GM19397 (cell line): Measurements from ENCODE around the gene FBXL15.
A peak's percentile ranks its signal among the peaks of the same experiment; 100 is the strongest.

Source experiments
- ATAC-seq: cut with Tn5 transposase; IDR thresholded peaks from one replicate; pipeline ENCODE4 v1.9.1; 2021; ENCODE audit warnings: mild to moderate bottlenecking, moderate library complexity; ENCODE audit not compliant: unreplicated experiment

Gene FBXL15

DNA sequence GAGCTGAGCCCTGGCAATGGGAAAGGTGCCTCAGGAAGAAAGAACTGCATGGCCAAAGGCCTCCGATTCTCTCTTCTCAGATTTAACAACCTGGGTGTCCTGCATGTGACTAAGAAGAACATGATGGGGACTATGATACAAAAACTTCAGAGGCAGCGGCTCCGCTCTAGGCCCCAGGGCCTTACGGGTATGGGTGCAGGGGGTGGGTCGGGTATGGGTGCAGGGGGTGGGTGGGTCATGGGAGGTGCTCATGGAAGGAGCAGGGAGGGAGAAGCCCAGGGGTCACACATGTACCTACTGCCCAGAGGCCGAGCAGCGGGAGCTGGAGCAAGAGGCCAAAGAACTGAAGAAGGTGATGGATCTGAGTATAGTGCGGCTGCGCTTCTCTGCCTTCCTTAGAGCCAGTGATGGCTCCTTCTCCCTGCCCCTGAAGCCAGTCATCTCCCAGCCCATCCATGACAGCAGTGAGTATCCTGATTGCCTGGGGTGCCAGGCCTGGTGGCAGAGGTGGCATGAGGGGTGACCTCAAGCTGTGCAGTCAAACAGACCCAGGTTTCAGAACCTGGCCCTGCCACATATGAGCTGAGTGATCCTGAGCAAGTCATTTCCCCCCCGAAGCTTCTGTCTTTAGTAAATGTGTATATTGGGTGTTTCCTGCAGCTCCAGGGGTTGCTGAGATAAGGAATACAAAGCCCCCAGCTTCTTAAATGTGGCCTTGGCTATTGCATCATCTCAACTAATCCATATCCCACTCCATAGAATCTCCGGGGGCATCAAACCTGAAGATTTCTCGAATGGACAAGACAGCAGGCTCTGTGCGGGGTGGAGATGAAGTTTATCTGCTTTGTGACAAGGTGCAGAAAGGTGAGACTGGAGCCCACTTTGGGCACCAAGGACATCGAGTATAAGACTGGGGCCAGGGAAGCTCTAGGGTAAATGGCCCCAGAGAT is 23.1 kb upstream of the FBXL15 start:
- ATAC-seq: no peak

DNA sequence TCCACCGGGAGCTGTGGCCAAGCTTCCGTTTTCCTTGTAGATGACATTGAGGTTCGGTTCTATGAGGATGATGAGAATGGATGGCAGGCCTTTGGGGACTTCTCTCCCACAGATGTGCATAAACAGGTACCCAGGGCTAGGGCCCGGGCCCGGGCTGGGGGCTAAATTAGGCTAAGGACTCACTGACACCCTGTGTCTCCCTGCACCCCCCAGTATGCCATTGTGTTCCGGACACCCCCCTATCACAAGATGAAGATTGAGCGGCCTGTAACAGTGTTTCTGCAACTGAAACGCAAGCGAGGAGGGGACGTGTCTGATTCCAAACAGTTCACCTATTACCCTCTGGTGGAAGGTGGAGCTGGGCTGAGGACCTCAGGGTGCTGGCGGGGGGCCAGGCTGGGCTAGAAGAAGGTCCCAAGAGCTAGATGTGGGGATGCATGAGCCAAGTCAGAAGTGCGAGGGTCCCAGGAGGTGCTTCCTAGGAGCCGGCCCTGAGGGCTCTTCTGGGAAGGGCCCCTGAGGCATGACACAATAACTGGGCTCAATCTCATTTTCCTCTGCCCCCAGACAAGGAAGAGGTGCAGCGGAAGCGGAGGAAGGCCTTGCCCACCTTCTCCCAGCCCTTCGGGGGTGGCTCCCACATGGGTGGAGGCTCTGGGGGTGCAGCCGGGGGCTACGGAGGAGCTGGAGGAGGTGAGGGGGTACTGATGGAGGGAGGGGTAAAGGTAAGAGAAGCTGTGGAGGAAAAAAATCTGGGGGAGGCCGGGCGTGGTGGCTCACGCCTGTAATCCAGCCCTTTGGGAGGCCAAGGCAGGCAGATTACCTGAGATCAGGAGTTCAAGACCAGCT is 22.2 kb upstream of the FBXL15 start:
- ATAC-seq: no peak

DNA sequence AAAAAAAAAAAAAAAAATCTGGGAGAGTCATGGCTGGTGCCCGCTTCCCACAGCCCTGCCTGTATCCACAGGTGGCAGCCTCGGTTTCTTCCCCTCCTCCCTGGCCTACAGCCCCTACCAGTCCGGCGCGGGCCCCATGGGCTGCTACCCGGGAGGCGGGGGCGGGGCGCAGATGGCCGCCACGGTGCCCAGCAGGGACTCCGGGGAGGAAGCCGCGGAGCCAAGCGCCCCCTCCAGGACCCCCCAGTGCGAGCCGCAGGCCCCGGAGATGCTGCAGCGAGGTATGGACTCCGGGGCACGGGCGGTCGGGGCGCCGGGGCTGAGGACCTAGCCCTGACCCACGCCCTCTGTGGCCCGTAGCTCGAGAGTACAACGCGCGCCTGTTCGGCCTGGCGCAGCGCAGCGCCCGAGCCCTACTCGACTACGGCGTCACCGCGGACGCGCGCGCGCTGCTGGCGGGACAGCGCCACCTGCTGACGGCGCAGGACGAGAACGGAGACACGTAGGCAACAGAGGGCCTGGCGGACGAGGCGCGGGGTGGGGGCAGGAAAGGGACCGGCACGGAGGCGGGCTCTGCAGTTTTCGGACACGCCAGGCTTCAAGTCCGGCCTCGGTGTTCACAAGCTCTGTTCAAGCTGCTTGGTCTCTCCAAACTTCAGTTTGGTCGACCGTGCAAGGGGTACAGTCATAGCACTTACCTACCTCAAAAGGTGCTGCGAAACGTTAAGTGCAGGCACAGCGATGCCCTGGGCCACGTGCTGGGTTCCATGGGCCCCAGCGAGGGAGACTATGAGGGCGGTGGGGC is 21.2 kb upstream of the FBXL15 start:
- ATAC-seq: peak; percentile 42

DNA sequence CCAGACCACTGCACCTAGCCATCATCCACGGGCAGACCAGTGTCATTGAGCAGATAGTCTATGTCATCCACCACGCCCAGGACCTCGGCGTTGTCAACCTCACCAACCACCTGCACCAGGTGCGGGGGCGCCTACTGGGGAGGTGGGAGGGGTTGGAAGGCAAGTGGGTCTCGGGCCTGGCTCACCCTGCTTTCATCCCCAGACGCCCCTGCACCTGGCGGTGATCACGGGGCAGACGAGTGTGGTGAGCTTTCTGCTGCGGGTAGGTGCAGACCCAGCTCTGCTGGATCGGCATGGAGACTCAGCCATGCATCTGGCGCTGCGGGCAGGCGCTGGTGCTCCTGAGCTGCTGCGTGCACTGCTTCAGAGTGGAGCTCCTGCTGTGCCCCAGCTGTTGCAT is 20.6 kb upstream of the FBXL15 start:
- no peak for ATAC-seq

DNA sequence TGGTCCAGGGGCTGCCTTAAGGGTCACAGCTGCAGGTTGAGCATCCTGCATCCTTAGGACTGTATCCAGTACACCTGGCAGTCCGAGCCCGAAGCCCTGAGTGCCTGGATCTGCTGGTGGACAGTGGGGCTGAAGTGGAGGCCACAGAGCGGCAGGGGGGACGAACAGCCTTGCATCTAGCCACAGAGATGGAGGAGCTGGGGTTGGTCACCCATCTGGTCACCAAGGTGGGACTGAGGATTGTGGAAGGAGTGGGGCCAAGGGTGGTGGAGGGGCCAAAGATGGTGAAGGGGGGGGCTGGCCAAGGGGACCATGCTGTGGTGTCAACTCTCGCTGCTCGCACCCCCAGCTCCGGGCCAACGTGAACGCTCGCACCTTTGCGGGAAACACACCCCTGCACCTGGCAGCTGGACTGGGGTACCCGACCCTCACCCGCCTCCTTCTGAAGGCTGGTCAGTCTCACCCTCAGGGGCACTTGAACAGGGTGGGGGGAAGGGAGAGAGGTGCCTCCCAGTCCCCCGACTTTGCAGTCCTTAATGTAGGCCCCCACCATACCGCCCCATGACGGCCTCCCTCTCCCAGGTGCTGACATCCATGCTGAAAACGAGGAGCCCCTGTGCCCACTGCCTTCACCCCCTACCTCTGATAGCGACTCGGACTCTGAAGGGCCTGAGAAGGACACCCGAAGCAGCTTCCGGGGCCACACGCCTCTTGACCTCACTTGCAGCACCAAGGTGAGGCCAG is 19.9 kb upstream of the FBXL15 start:
- ATAC-seq: no peak

DNA sequence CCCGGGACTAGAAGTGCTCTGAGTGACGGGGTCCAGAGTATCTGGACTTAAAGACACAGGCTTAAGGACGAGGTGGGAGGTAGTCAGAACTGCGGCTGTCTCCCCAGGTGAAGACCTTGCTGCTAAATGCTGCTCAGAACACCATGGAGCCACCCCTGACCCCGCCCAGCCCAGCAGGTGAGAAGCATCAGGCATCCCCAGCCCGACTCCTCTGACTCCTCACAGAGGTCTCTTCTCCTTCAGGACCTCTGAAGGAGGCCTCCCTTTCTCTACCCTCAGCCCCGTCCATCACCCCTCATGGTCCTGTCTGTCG is 19.3 kb upstream of the FBXL15 start:
- no peak for ATAC-seq

DNA sequence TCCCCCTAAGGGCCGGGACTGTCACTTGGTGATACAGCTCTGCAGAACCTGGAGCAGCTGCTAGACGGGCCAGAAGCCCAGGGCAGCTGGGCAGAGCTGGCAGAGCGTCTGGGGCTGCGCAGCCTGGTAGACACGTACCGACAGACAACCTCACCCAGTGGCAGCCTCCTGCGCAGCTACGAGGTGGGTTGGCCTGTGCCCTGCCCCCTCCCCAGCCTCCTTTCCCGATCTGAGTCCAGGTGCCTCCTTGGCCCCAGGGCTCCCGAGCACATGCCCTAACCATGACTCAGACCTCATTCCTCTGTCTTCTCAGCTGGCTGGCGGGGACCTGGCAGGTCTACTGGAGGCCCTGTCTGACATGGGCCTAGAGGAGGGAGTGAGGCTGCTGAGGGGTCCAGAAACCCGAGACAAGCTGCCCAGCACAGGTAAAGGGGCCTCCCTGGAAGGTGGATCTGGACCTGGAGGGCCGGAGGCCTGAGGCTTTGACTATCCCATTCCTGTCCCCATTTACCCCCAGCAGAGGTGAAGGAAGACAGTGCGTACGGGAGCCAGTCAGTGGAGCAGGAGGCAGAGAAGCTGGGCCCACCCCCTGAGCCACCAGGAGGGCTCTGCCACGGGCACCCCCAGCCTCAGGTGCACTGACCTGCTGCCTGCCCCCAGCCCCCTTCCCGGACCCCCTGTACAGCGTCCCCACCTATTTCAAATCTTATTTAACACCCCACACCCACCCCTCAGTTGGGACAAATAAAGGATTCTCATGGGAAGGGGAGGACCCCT is 18.7 kb upstream of the FBXL15 start:
- ATAC-seq: no peak

DNA sequence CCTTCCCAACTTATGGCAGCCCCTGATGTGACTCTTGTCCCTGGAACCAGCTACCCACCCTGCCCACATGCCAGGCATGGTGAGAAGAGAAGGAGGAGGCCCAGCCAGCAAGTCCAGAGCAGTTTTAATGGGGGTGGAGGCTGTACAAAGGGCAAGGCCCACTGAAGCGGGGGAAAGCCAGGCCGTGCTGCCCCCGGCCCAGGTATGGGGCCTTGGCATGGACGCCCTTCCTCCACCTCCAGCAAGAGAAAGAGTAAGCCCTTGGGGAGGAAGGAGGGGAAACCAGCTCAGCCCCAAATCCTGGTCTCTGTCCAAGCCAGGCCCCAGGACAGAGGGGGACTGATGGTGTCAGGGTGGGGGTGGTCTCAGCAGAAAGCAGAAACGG is 18.1 kb upstream of the FBXL15 start:
- ATAC-seq: no peak

DNA sequence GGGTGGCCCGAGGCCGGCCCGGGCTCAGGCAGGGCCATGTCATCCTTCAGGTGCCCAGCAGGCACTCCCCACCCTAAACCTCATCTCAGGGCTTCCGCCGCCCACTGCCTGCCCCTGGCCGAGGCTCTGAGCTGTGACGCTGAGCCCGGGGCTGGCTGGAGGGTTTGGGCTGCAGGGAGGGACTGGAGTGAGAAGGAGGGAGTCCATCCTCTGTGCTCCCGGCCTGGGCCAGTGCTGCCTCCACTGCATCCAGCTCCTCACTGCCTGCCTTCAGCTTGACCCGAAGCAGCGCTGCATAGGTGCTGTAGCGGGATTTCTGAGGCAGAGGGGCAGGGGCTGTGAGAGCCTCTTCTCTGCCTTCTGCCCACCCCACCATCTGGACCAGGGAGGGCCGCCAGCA is 17.5 kb upstream of the FBXL15 start:
- ATAC-seq: no peak

DNA sequence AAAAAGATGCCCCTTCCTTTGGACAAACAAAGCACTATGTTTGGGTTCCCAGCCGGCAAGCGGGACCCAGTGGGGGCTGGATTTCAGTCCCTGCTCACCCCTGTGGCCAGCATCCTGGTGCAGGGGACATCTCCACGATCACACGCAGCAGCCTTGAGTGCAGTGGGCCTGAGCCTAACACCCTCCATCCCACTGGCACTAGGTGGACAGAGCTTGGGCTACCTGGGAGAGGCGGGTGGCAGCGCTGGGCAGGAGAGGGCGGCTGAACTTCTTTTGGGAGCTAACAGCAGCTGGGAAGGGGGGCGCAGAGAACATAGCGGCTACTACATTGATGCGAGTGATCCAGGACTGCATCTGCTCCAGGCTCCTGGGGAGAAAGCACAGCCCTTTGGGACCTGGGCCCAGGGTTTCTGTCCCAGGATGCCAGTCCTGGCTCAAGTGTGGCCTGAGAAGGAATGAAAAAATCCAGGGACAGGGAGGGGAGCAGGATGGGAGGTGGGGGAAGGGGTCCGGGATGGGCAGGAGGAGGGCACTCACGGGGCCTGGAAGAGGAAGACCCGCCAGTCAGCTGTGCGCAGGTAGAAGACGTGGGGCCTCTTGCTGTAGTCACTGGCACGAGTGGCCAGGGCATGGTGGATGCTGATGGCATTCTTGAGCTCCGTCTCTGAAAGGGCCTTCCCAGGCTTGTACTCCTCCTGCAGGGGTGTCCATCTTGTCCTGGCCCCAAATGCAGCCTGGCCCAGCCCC is 16.1 kb upstream of the FBXL15 start:
- ATAC-seq: no peak

DNA sequence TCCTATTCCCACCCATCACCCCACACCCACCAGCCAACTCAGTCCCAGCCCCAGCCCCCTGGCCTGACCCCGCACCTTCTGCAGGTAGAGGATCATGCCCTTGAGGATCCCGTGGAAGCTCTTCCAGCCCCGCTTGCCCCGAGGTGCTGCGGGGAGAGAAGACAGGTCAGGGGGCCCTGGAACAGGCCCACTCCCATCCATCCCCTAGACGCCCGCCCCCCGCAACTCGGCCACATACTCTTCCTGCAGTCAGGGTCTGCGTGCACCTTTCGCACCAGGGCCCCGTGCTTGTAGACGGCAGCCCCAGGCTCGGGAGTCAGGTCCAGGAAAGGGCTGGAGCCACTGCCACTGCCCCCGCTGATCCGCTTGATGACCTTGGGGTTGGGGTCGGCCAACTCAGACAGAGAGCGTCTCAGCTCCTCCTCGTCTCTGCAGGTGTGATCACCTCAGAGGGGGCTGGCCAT is 15.5 kb upstream of the FBXL15 start:
- ATAC-seq: no peak

DNA sequence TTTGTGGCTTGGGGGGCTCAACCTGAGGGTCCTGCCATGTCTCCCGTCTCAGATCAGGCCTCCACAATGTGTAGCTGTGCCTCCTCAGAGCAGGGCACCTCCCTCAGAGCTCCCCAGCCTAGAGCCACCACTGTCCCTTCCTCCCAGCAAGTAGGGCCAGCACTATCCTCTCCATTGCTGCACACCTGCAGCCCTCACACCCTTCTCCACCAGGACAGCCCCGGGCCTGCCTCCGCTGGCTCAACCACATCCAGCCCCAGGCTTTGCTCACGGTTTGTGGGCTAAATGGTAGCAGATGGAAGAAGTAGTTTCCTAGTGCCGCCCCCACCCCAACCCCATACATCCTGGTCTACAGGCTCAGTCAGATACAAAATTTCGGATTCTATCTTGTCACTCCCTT is 15.0 kb upstream of the FBXL15 start:
- no peak for ATAC-seq

DNA sequence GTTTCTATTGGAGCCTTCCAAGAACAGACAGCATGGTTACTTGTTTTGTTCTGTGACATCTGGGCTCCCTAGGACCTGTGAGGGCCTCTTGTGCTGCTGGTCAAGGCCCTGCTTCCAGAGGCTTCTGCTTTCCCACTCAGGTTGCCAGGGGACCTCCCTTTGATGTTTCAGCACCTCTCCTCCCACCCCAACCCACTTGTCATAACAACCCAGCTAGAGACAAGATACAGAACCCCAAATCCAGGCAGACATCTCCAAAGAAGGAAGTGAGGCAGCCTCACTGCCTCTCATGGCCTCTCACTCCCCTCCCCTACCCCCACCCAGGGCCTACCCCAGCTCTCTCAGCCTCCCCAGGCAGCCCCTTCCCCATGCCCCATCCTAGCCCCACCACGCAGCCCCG is 13.8 kb upstream of the FBXL15 start:
- no peak for ATAC-seq

DNA sequence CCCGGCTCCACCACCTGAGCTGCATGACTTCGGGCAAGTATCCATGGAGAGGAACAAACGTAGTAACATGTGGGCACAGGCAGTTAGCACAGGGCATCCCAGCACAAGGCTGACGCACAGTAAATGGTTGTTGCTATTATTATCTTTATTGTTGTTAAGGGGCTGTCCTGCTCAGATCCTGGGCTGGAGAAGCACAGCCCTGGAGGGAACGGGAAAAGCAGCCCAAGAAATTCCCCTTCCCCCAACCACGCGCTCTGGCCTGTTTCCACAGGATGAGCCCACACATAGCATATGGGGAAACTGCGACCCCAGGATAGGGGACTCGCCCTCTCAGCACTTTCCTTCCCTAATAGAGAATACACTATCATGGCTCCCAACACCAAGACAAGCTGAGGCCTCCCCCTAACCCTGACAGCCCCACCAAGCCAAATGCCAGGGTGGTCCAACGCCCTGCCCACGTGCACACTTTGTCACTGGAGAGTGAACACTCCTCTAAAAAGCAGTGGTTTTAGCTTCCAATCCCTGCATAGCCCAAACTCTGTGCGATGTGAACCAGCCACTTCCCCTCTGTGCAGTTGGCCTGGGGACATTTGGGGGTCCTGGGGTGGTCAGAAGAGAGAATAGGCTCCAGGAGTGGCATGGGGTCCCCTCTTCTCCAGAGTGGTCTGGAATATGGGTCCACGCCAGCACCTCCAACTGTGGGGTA is 13.1 kb upstream of the FBXL15 start:
- no peak for ATAC-seq

DNA sequence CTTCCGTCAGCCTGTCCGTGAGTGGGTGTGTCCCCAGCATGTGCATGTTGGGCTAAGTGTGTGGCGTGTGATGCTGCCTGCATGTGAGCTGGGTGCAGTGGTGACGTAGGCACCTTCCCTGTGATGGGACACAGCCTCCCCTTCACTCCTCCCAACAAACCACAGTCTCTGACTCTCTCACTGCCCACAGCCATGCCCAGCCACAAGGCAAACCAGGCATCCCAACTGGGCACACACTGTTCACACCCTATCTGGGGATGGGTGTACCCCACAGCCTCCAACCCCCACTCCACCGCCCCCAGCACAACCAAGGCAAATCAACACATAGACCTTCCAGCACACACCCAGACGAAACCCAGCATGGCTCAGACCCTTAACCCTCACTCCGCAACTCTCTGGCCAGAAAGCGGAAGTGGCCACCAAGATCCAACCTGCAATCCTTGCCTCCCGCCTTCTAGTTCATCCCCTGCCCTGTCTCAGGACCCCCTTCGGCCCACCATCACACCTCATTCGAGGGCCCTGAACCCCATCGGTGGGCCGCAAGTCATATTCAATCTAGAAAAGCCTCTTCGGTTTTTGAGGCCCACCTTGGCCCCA is 12.4 kb upstream of the FBXL15 start:
- ATAC-seq: no peak

DNA sequence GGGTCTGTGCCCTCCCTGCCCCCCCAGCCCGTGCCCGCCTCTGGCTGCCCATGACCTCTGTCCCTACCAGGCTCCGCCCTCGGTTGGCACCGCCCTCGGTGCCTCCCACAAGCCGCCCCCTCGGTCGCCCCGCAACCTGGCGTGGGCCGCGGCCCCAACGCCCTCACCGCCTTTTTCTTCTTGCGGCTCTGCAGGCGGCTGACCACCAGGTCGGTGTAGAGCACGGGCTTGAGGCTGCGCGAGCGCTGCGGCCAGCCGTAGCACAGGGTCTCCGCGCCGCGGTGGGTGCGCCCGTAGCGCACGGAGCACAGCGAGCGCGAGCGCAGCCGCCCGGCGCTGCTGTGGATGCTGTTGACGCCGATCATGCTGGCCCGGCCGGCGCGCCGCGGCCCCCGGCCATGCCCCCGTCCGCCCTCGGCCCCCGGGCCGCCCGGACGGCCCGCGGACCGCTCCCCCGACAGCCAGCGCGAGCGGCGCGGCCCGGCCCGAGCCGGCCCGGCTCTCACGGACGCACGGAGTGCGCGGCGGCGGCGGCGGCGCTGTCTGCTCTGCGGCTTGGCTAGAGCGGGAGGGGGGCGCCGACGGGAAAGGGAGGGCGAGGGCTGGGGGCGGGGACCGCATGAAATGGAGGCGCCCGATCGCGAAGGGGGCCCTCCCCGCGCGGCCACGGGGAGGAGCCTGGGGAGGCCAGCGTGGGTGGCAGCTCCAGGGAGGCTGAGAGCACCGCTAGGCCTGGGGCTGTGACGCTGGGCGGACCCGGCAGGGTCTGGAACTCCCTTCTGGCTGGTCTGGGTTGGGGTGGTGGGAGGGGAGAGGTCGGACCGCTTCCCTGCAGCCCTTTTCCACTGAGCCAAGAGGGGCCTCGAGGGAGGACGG is 11.7 kb upstream of the FBXL15 start:
- ATAC-seq: no peak
